A549 (cell line): ENCODE data around the gene CFL2. TPM values are rescaled to one million over a fixed set of nuclear protein-coding genes. Genes with fewer than 3 reads are reported as not detected.

Experiments used
- ATAC-seq, 2 experiments: fragments of 200-7000 bp in 1 of 2; fragments of >200 bp in 1 of 2; cut with Nextera tagmentation in 1 of 2; cut with Tn5 transposase in 1 of 2; 3 replicates each; pipeline versions ENCODE4 v1.8.0 to v1.9.1; 2018 to 2020; ENCODE audit warnings: mild to moderate bottlenecking in 1 of 2, moderate library complexity in 1 of 2
- CTCF ChIA-PET: fragments of 300-600 bp; sonication (Branson Sonifier 250); formaldehyde crosslinking; extraction: SDS; loops from one replicate; lab custom pipeline; 2021; ENCODE audit warnings: antibody characterized with exemption, inconsistent platforms; lab: Yijun Ruan, JAX
- POLR2A ChIA-PET: fragments of 350-600 bp; formaldehyde crosslinking; extraction: SDS; loops from one replicate; lab custom pipeline; 2021; ENCODE audit warnings: antibody characterized with exemption, inconsistent platforms; lab: Yijun Ruan, JAX
- DNase-seq, 2 experiments: peaks; one replicate each; pipeline versions ENCODE4 v3.0.0 to v3.0.0-alpha.2; 2011 to 2016; ENCODE audit warnings: low read depth in 1 of 2, low spot score in 1 of 2
- FAIRE-seq: peaks from 2 replicates; lab custom pipeline; 2011; peaks lifted over from hg19 to GRCh38; lab: Jason Lieb, UNC
- H3K27ac ChIP-seq, 2 experiments: fragments of >200 bp; sonication (Bioruptor Twin); formaldehyde crosslinking; 3 replicates each; pipeline ENCODE4 v1.5.1; 2016 to 2017
- H3K4me1 ChIP-seq: fragments of >200 bp; sonication (Bioruptor Twin); formaldehyde crosslinking; 3 replicates; pipeline ENCODE4 v1.6.1; 2016
- H3K4me2 ChIP-seq: fragments of >200 bp; sonication (Bioruptor Twin); formaldehyde crosslinking; 3 replicates; pipeline ENCODE4 v1.6.1; 2016
- H3K4me3 ChIP-seq: fragments of >200 bp; sonication (Bioruptor Twin); formaldehyde crosslinking; 3 replicates; pipeline ENCODE4 v1.5.1; 2016
- H3K9me3 ChIP-seq: fragments of >200 bp; sonication (Bioruptor Twin); formaldehyde crosslinking; 3 replicates; pipeline ENCODE4 v1.6.1; 2016
- ATOH8 ChIP-seq: fragments of 250-450 bp; sonication (Bioruptor Pico); IDR thresholded peaks from 2 replicates; pipeline ENCODE4 v1.5.0; 2020; ENCODE audit warnings: low read depth, mild to moderate bottlenecking, moderate library complexity
- BCL3 ChIP-seq: fragments of >200 bp; sonication (Bioruptor Twin); formaldehyde crosslinking; IDR thresholded peaks from 3 replicates; pipeline ENCODE4 v1.6.1; 2016
- CBX2 ChIP-seq: fragments of 200-600 bp; sonication (generic); IDR thresholded peaks from 2 replicates; pipeline ENCODE4 v1.6.1; 2016; ENCODE audit warnings: low read depth, mild to moderate bottlenecking, borderline replicate concordance
- CEBPB ChIP-seq, 2 experiments: fragments of >200 bp in 1 of 2; sonication (Bioruptor Twin) in 1 of 2; formaldehyde crosslinking in 1 of 2; IDR thresholded peaks; 2 replicates each; pipeline ENCODE4 v1.6.1; 2012 to 2016
- CHD2 ChIP-seq: fragments of 150-350 bp; IDR thresholded peaks from 2 replicates; pipeline ENCODE4 v1.6.1; 2014; ENCODE audit warnings: low read length; ENCODE audit not compliant: partially characterized antibody
- CHD4 ChIP-seq: fragments of 200-600 bp; sonication (generic); IDR thresholded peaks from 2 replicates; pipeline ENCODE4 v1.6.1; 2016; ENCODE audit warnings: antibody characterized with exemption, mild to moderate bottlenecking, borderline replicate concordance
- EHMT2 ChIP-seq: fragments of 200-600 bp; sonication (generic); IDR thresholded peaks from 2 replicates; pipeline ENCODE4 v1.6.1; 2016; ENCODE audit warnings: antibody characterized with exemption, low read depth, mild to moderate bottlenecking, moderate library complexity
- FOSL2 ChIP-seq, 2 experiments: fragments of 450-650 bp in 1 of 2; fragments of >200 bp in 1 of 2; sonication (Bioruptor Twin) in 1 of 2; formaldehyde crosslinking; IDR thresholded peaks; 2 replicates each; pipeline versions ENCODE4 v1.5.0 to v1.6.1; 2016 to 2020; ENCODE audit warnings: mild to moderate bottlenecking in 1 of 2, moderate library complexity in 1 of 2
- FOXS1 ChIP-seq: fragments of 250-450 bp; sonication (Bioruptor Pico); IDR thresholded peaks from 2 replicates; pipeline ENCODE4 v1.5.0; 2020; ENCODE audit warnings: mild to moderate bottlenecking, moderate library complexity
- GATA3 ChIP-seq: IDR thresholded peaks from 2 replicates; pipeline ENCODE4 v1.6.1; 2012; ENCODE audit warnings: borderline replicate concordance
- HES2 ChIP-seq: fragments of >200 bp; sonication (Bioruptor Twin); formaldehyde crosslinking; IDR thresholded peaks from 2 replicates; pipeline ENCODE4 v1.6.1; 2016
- HEYL ChIP-seq: fragments of 250-450 bp; sonication (Bioruptor Pico); IDR thresholded peaks from 2 replicates; pipeline ENCODE4 v1.8.0; 2021; ENCODE audit warnings: mild to moderate bottlenecking, moderate library complexity
- HMGXB4 ChIP-seq: fragments of 250-450 bp; sonication (Bioruptor Pico); IDR thresholded peaks from 2 replicates; pipeline ENCODE4 v1.5.0; 2021; ENCODE audit warnings: mild to moderate bottlenecking, moderate library complexity, borderline replicate concordance
- MAX ChIP-seq: IDR thresholded peaks from 2 replicates; pipeline ENCODE4 v1.6.1; 2012
- MYC ChIP-seq: IDR thresholded peaks from 2 replicates; pipeline ENCODE4 v1.6.1; 2012; ENCODE audit warnings: mild to moderate bottlenecking, inconsistent platforms, low read length, improper control_type of control experiment, borderline replicate concordance
- NFE2L2 ChIP-seq: fragments of 150-350 bp; conservative IDR thresholded peaks from 2 replicates; pipeline ENCODE4 v1.6.1; 2014; ENCODE audit warnings: low read length
- NPAS2 ChIP-seq: fragments of 250-450 bp; sonication (Bioruptor Pico); IDR thresholded peaks from 2 replicates; pipeline ENCODE4 v1.8.0; 2022; ENCODE audit warnings: mild to moderate bottlenecking, moderate library complexity, borderline replicate concordance
- PHF8 ChIP-seq: fragments of 200-600 bp; sonication (generic); IDR thresholded peaks from 2 replicates; pipeline ENCODE4 v1.6.1; 2016; ENCODE audit warnings: low read depth, mild to moderate bottlenecking, antibody characterized with exemption, moderate library complexity, borderline replicate concordance
- RFX5 ChIP-seq: fragments of 450-650 bp; IDR thresholded peaks from 2 replicates; pipeline ENCODE4 v1.7.1; 2014; ENCODE audit warnings: antibody characterized with exemption, mild to moderate bottlenecking, moderate library complexity
- RNF2 ChIP-seq: fragments of 200-600 bp; sonication (generic); IDR thresholded peaks from 2 replicates; pipeline ENCODE4 v1.6.1; 2016; ENCODE audit warnings: low read depth, mild to moderate bottlenecking, antibody characterized with exemption, moderate library complexity, borderline replicate concordance
- SMC3 ChIP-seq: fragments of >200 bp; sonication (Bioruptor Twin); formaldehyde crosslinking; IDR thresholded peaks from 3 replicates; pipeline ENCODE4 v1.6.1; 2018; ENCODE audit warnings: inconsistent platforms
- SREBF2 ChIP-seq: fragments of 450-650 bp; IDR thresholded peaks from 2 replicates; pipeline ENCODE4 v1.6.1; 2014; ENCODE audit warnings: mild to moderate bottlenecking, moderate library complexity
- WGBS: methylation state at CpG from one replicate; pipeline ENCODE4 v1.1.6; 2017; ENCODE audit errors: missing lambda C conversion rate; 5-methylcytosine and 5-hydroxymethylcytosine counted together
- polyA plus RNA-seq, 4 experiments: library from polyadenylated mRNA; depleted of rRNA in 3 of 4; stranded (reverse); fragments of >200 nt; fragmentation: RNase III in 1 of 4; extraction: RNeasy Plus Mini Kit Qiagen cat#74134 plus additional on column Dnase treatment in 1 of 4; gene quantifications; 2 replicates in 3 of 4; 3 replicates in 1 of 4; pipeline ENCODE4 v1.2.3, GENCODE V29; 2011 to 2017

Gene CFL2
- polyA plus RNA-seq, 2 of the 4 experiments (the other 2 are of a cell fraction) = 105 to 167 TPM

GRCh38 chr14:34678735-34679134 lies 35.7 kb downstream of the CFL2 start:
- TF ChIP-seq GATA3 = no peak
- TF ChIP-seq CEBPB (IDR thresholded peaks at IDR 0.05) = no peak
- no peak for TF ChIP-seq PHF8
- TF ChIP-seq ATOH8 (CRISPR knock-in tag) = no peak
- no peak for TF ChIP-seq CBX2
- no peak for TF ChIP-seq CHD2
- TF ChIP-seq NPAS2 (CRISPR knock-in tag) = no peak
- Histone ChIP-seq H3K4me2 (peak overlapping the region; percentile 27), H3K27ac (peak overlapping the region; percentile 15 to 63; a peak in 4 of 6 replicates), H3K9me3 (no peaks in the 10 kb centered on the region), H3K4me3 (no peak overlapping the region), H3K4me1 (peaks cover 24% of the 10 kb centered on the region)
- 90% methylated on average over 8 of the region's 8 CpGs for WGBS
- ChIA-PET POLR2A (interaction anchor here (1.0 kb wide), 1 partner anchor 15 kb away, joined by 3 read pairs; no protein-coding TSS in a partner anchor), CTCF (interaction anchor here (0.6 to 1.0 kb wide), 3 partner anchors 16 to 419 kb away, joined by 3 to 6 read pairs (median 3); no protein-coding TSS in a partner anchor)
- FAIRE-seq (no peak), DNase-seq (no peak), ATAC-seq (peak in 1 of 2 experiments; percentile 28; a peak in 2 of 6 replicates)

GRCh38 chr14:34678306-34678705 lies 36.1 kb downstream of the CFL2 start:
- DNase-seq (no peak), FAIRE-seq (no peak), ATAC-seq (peak in 1 of 2 experiments; percentile 44; a peak in 4 of 6 replicates)
- no peaks in the 10 kb centered on the region for H3K9me3 ChIP-seq
- peak overlapping the region; percentile 27 for H3K4me2 ChIP-seq
- ChIA-PET POLR2A (interaction anchor here (0.6 to 1.0 kb wide), 2 partner anchors 15 to 29 kb away, joined by 3 read pairs; no protein-coding TSS in a partner anchor), CTCF (interaction anchor here (0.9 to 1.0 kb wide), 2 partner anchors 16 to 45 kb away, joined by 3 to 6 read pairs; no protein-coding TSS in a partner anchor)
- peaks cover 24% of the 10 kb centered on the region for H3K4me1 ChIP-seq
- H3K27ac ChIP-seq = peak overlapping the region; percentile 15 to 63; a peak in 5 of 6 replicates
- no peak overlapping the region for H3K4me3 ChIP-seq
- no peak for TF ChIP-seq MAX
- TF ChIP-seq ATOH8 (CRISPR knock-in tag) = no peak
- TF ChIP-seq CHD2 = no peak
- TF ChIP-seq FOXS1 = no peak
- no peak for TF ChIP-seq NFE2L2
- TF ChIP-seq CHD4 = no peak
- no peak for TF ChIP-seq SMC3
- no peak for TF ChIP-seq MYC
- no peak for TF ChIP-seq SREBF2
- no peak for TF ChIP-seq HMGXB4 (CRISPR knock-in tag)
- no peak for TF ChIP-seq BCL3
- TF ChIP-seq HEYL (CRISPR knock-in tag) = no peak
- TF ChIP-seq HES2 = no peak
- TF ChIP-seq RNF2 = no peak
- TF ChIP-seq RFX5 = no peak
- no peak for TF ChIP-seq EHMT2
- no peak for TF ChIP-seq FOSL2 (IDR thresholded peaks at IDR 0.05)
- TF ChIP-seq FOSL2 (CRISPR knock-in tag; IDR thresholded peaks at IDR 0.05) = no peak
- 60% methylated on average over 7 of the region's 7 CpGs for WGBS
